PFSK-1 (cell line): ENCODE data around the gene C19orf85.

Experiments
- FOXP2 ChIP-seq: optimal IDR thresholded peaks from 2 replicates; pipeline ENCODE3; 2011; ENCODE audit warnings: borderline replicate concordance, control low read depth, inconsistent platforms; ENCODE audit not compliant: insufficient read depth; ENCODE audit errors: extremely low read length, extremely low read depth
- POLR2AphosphoS5 ChIP-seq: IDR thresholded peaks from 2 replicates; pipeline ENCODE4 v1.6.1; 2012; ENCODE audit warnings: low read depth, mild to moderate bottlenecking, control low read depth, low read length, moderate library complexity
- SIN3A ChIP-seq: IDR thresholded peaks from 2 replicates; pipeline ENCODE4 v1.6.1; 2012; ENCODE audit warnings: mild to moderate bottlenecking, low read length, moderate library complexity, borderline replicate concordance; ENCODE audit not compliant: insufficient read depth
- TAF1 ChIP-seq: IDR thresholded peaks from 2 replicates; pipeline ENCODE4 v1.6.1; 2012; ENCODE audit warnings: low read length, control low read depth, borderline replicate concordance; ENCODE audit not compliant: insufficient read depth
- TF ChIP-seq, protein P1 (sequence below), 2 experiments: IDR thresholded peaks; 2 replicates each; pipeline versions ENCODE4 v1.6.1 to v1.8.0; 2011 to 2012; ENCODE audit warnings: low read depth in 2 of 2, low read length in 2 of 2, control low read depth in 1 of 2, inconsistent platforms in 1 of 2, mild to moderate bottlenecking in 1 of 2, moderate library complexity in 1 of 2; ENCODE audit not compliant: insufficient read depth in 1 of 2

The C19orf85 gene

DNA sequence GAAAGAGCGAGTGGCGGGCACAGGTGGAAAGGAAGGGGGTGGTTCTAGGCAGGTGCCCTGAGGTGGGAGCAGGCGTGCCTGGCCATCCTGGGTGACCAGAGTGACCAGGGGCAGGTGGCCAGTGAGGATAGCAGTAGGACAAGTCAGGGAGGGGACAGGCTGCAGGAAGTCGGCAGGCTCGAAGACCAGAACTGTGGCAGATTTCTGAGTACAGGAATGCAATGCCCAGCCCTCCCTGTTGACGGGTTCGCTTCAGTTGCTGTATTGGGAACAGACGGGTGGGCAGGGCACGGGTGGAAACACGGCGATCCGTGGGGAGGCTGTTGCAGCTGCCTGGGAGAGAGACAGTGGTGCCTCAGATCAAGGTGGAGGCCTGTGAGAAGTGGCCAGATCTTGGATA lies 13.8 kb upstream of the C19orf85 start:
- TF ChIP-seq, protein P1, sequence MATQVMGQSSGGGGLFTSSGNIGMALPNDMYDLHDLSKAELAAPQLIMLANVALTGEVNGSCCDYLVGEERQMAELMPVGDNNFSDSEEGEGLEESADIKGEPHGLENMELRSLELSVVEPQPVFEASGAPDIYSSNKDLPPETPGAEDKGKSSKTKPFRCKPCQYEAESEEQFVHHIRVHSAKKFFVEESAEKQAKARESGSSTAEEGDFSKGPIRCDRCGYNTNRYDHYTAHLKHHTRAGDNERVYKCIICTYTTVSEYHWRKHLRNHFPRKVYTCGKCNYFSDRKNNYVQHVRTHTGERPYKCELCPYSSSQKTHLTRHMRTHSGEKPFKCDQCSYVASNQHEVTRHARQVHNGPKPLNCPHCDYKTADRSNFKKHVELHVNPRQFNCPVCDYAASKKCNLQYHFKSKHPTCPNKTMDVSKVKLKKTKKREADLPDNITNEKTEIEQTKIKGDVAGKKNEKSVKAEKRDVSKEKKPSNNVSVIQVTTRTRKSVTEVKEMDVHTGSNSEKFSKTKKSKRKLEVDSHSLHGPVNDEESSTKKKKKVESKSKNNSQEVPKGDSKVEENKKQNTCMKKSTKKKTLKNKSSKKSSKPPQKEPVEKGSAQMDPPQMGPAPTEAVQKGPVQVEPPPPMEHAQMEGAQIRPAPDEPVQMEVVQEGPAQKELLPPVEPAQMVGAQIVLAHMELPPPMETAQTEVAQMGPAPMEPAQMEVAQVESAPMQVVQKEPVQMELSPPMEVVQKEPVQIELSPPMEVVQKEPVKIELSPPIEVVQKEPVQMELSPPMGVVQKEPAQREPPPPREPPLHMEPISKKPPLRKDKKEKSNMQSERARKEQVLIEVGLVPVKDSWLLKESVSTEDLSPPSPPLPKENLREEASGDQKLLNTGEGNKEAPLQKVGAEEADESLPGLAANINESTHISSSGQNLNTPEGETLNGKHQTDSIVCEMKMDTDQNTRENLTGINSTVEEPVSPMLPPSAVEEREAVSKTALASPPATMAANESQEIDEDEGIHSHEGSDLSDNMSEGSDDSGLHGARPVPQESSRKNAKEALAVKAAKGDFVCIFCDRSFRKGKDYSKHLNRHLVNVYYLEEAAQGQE (IDR thresholded peaks at IDR 0.05; ENCODE audit: insufficient read depth in 1 of 2, low read depth in 2 of 2, low read length in 2 of 2), result no peak
- no peak for TF ChIP-seq FOXP2
- TF ChIP-seq SIN3A, result no peak
- no peak for TF ChIP-seq POLR2AphosphoS5
- no peak for TF ChIP-seq TAF1

DNA sequence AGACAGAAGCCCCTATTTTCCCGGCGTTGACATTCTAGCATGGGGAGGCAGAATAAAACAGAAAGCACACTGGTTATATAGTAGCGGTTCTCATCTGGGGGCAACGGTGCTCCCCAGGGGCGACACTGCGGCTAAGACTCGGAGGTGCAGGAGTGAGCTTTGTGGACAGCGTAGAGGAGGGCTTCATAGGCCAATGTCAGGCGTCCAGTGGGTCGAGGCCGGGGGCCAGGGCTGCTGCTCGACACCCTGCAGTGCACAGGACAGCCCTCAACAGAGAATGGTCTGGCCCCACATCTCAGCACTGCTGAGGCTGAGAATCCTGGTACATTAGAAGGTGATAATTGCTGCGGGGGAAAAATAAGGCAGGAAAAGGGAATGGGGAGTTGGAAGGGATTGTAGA lies 13.4 kb upstream of the C19orf85 start:
- TF ChIP-seq, protein P1 (IDR thresholded peaks at IDR 0.05; ENCODE audit: insufficient read depth in 1 of 2, low read depth in 2 of 2, low read length in 2 of 2), result no peak
- TF ChIP-seq SIN3A (no peak), TAF1 (no peak), POLR2AphosphoS5 (no peak), FOXP2 (no peak)

DNA sequence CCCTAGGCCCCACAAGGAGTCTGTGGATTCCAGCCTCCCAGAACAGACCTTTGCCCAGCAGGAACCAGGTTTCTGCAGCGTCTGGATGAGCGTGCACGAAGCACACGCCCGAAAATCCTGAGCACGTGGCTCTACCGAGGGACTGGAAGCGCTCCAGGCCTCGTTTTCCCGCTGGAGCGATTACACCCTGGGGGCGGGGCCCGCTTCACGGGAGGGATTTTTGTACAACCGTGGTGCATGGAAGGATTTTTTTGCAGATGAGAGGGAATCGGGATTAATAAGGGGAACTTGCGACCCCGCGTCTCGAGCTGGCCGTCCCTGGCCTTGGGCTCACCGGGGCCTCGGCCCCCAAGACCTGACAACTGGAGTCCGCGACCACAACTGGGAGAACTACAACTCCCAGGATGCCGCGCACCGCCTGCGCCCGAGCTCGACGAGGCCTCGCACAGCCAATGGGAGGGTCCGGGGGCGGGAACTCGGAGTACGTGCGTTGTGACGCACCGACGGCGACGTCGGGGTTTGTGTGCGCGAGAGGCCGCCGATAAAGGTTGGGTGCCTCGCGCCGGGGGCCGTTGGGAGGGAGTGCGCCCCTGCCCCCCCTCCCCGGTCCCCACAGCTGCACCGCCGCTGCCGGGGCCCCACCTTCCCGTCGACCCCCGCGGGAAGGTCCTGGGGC lies 11.7 kb upstream of the C19orf85 start, which contains the start of gene ZNF628:
Gene ZNF628, plus strand, starts transcription at position 518 of the 676 bp plus-strand sequence. CDS start 3,294 bp downstream, outside the sequence.
- TF ChIP-seq, protein P1 (IDR thresholded peaks at IDR 0.05; ENCODE audit: insufficient read depth in 1 of 2, low read depth in 2 of 2, low read length in 2 of 2), result 0 out of 4 replicates have a peak, but pooled peaks of 1 of the 2 experiments have one; percentile 4
- TF ChIP-seq FOXP2 (peak; percentile 79), POLR2AphosphoS5 (peak; percentile 29; the same call in 1 of the 2 replicates), TAF1 (no peak), SIN3A (no peak; the same call in 1 of the 2 replicates)

DNA sequence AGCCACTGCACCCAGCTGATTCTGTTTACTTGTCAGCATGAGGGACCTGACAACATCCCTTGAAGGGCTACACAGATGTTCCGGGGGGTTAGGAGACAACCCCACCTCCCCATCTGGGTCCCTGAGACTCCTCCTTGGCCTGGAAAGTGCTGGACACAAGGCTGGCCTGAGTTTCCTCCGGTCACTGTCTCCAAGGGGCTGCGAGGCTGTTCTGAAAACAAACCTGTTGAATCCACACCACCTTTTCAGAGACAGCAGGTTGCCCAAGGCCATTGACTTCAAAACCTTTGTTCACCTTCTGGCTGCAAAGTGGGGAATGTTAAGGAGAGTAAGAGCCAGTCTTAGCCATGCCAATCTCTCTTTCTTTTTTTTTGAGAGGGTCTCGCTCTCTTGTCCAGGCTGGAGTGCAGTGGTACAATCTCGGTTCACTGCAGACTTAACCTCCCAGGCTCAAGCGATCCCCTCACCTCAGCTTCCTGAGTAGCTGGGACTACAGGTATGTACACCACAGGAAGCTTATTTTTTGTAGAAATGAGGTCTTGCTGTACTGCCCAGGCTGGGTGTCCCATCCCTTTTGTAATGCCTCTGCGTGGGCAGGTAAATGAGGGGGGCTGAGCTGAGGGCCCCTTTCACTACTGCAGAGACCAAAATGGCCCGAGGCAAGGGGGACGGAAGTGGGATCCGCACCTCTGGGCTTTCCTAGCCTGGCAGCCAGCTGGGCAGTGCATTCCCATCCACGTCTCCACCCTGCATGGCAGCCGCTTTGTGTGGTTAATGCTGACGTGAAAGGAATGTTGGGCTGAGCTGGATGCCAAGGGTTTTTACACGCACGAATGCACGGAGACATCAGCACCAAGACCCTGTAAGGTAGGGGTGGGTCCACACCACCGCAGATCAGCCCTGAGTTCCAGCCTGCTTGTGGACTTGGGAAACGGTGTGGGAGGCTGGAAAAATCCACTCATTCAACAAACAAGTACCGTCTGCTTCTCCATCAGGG lies 10.0 kb upstream of the C19orf85 start:
- TF ChIP-seq FOXP2, result no peak

DNA sequence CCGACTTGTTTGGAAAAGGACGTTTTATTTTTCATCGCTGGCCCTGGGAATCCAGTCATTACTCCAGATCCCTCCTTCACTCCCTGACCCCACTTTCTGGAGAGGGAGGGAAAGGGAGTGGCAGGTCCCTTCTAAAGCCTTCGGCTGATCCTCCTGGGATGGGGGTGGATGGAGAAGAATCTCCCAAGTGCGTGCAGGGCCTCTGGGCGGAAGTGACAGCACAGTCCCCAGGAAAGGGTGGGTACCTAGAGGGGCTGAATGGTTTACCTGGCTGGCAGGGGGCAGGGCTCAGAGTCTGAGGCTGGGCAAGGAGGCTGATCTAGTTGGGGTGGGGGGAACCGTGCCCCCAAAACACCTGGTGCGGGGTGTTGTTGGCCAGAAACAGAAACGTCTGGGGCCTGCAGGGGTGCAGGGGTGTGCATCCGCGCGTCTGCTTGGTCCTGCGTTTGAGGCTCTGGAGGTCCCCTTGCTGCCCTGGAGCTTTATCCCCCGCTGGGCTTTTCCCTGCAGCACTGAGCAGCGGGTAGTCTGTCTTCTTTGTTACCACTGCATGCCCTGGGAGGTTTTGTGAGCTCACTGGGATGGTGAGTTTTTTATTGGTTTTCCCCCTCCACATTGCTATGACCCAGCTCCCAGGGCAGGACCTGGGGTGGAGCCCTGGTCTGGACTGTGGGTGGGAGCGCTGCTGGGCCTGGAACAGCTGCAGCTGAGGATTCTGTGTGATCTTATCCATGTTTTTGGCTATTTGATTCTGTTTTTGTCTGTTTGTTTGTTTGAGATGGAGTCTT lies 8.9 kb upstream of the C19orf85 start:
- TF ChIP-seq TAF1, result no peak
- TF ChIP-seq FOXP2, result no peak
- no peak for TF ChIP-seq SIN3A
- TF ChIP-seq POLR2AphosphoS5, result no peak
- TF ChIP-seq, protein P1 (IDR thresholded peaks at IDR 0.05; ENCODE audit: insufficient read depth in 1 of 2, low read depth in 2 of 2, low read length in 2 of 2), result no peak
